Heart right ventricle (tissue), 16 donors: ENCODE results near the gene EDNRB. TPM values are rescaled to one million over a fixed set of nuclear protein-coding genes. Genes with fewer than 3 reads are reported as not detected.

ENCODE experiments used
- ATAC-seq, 8 donors: fragments of 200-7000 bp; cut with Tn5 transposase; one replicate each; pipeline ENCODE4 v1.9.1; 2020; ENCODE audit warnings: mild to moderate bottlenecking in 8 of 8, moderate library complexity in 8 of 8, moderate number of reproducible peaks in 1 of 8
- DNase-seq, 2 donors: peaks; one replicate each; pipeline ENCODE4 v3.0.0-alpha.2; 2020
- H3K27ac ChIP-seq, 10 donors: fragments of 200-600 bp; sonication (generic) in 2 of 10; one replicate each; pipeline versions ENCODE4 v1.5.0 to v1.8.0; 2020 to 2022; ENCODE audit warnings: mild to moderate bottlenecking in 3 of 10
- H3K27me3 ChIP-seq, 7 donors: fragments of 200-600 bp; one replicate each; pipeline ENCODE4 v1.8.0; 2021 to 2022; ENCODE audit warnings: mild to moderate bottlenecking in 2 of 7
- H3K36me3 ChIP-seq, 9 donors: fragments of 200-600 bp; sonication (generic) in 1 of 9; one replicate each; pipeline versions ENCODE4 v1.5.0 to v1.8.0; 2020 to 2022; ENCODE audit warnings: mild to moderate bottlenecking in 2 of 9
- H3K4me1 ChIP-seq, 9 donors: fragments of 200-600 bp; sonication (generic) in 1 of 9; one replicate each; pipeline versions ENCODE4 v1.5.0 to v1.8.0; 2020 to 2022; ENCODE audit warnings: mild to moderate bottlenecking in 4 of 9
- H3K4me3 ChIP-seq, 10 donors: fragments of 200-600 bp; sonication (generic) in 2 of 10; one replicate each; pipeline versions ENCODE4 v1.5.0 to v1.8.0; 2020 to 2022; ENCODE audit warnings: mild to moderate bottlenecking in 7 of 10, moderate library complexity in 2 of 10
- H3K9me3 ChIP-seq, 11 donors: fragments of 200-600 bp in 10 of 11; sonication (generic) in 2 of 11; one replicate each; pipeline versions ENCODE4 v1.5.0 to v1.8.0; 2013 to 2022; ENCODE audit warnings: mild to moderate bottlenecking in 2 of 11, control low read depth in 1 of 11, moderate library complexity in 1 of 11
- WGBS, 2 donors: extraction: QIAGEN DNeasy Blood & Tissue Kit; methylation state at CpG; one replicate each; pipeline ENCODE4 v1.1.7; 2013; ENCODE audit warnings: inconsistent platforms in 1 of 2; 5-methylcytosine and 5-hydroxymethylcytosine counted together
- intact Hi-C, 10 donors: fragments of 100-400 bp; cut with DNase I; formaldehyde crosslinking; loops; one replicate each; pipeline versions ENCODE4 v1.11.1 to v1.14.2; 2022
- polyA plus RNA-seq, 2 donors: library from polyadenylated mRNA; stranded (reverse); fragments of 200-250 nt; gene quantifications; one replicate each; pipeline ENCODE4 v1.2.3, GENCODE V29; 2013
- total RNA-seq, 10 donors: library from RNA; stranded (reverse); fragmentation: NEBNext Ultra II Directional in 3 of 10; extraction: Animal tissue kit (Norgen Biotek cat#: 25700) in 3 of 10; gene quantifications; one replicate each; pipeline versions ENCODE4 v1.2.1 to v1.2.4, GENCODE V29; 2021 to 2023
- TF ChIP-seq, protein P1 (sequence below), 9 donors: fragments of 200-600 bp; sonication (generic) in 2 of 9; IDR thresholded peaks; one replicate each; pipeline versions ENCODE4 v1.5.0 to v1.8.0; 2021 to 2022; ENCODE audit warnings: antibody characterized with exemption in 9 of 9, mild to moderate bottlenecking in 5 of 9, moderate library complexity in 1 of 9
- donor health status: Arrhythmogenic right ventricular cardiomyopathy.
- donor health status: ischemic (EF 13 %, LVEDD 7.1; RV severe dilation, severe dysfunction).
- donor health status: healthy with polysubstance abuse.
- donor health status: DM: no; HTN: yes; CAD: no.
- donor health status: DM: no; HTN: no; CAD: no.
- donor health status: ischemic (EF 25% LVEDD 6.9; RV normal size, moderate dysfunction).
- donor health status: ischemic (EF 25% LVEDD 5.7; RV mildly dilated, moderate dysfunction).
- donor health status: healthy.
- donor health status: DM: yes; HTN: yes; CAD: no.
- donor health status: Ischemic cardiomyopathy.
- donor health status: ischemic (EF 35%, LVEDD 5.7; RV mildly dilated, moderate dysfunction).
- donor health status: nonischemic (EF 11% LVEDD 7.7; RV severe dilation, severe dysfunction).
- donor health status: DM: yes; HTN: yes; CAD: no.
- donor health status: PGD.
- donor health status: ischemic (EF 29% LVEDD 5.4; RV normal size, mild dysfunction).
- donor health status: nonischemic (EF 23%, LVEDD 6.1; RV moderate dilation, normal function).

The EDNRB gene
- total and polyA plus RNA-seq, 12 donors = 9.3 to 61.9 (median 19.9) TPM

DNA sequence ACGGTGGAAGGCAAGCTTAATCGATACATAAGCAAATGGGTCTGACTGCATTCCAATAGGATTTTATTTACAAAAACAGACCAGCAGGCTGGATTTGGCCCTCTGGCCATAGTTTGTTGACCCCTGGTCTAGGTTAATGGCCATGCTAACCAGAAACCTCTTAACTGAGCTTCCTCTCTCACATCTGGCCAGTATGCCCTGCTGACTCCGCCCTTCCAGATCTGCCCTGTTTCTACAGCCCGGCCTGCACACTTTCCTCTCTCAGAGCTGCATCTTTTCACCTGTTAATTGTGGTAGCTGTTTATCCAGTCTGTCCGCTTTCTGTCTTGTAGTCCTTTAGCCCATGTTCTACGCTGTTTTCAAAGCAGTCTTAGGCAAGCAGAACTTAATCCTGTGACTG is 25.6 kb downstream of the EDNRB start:
- TF ChIP-seq, protein P1, sequence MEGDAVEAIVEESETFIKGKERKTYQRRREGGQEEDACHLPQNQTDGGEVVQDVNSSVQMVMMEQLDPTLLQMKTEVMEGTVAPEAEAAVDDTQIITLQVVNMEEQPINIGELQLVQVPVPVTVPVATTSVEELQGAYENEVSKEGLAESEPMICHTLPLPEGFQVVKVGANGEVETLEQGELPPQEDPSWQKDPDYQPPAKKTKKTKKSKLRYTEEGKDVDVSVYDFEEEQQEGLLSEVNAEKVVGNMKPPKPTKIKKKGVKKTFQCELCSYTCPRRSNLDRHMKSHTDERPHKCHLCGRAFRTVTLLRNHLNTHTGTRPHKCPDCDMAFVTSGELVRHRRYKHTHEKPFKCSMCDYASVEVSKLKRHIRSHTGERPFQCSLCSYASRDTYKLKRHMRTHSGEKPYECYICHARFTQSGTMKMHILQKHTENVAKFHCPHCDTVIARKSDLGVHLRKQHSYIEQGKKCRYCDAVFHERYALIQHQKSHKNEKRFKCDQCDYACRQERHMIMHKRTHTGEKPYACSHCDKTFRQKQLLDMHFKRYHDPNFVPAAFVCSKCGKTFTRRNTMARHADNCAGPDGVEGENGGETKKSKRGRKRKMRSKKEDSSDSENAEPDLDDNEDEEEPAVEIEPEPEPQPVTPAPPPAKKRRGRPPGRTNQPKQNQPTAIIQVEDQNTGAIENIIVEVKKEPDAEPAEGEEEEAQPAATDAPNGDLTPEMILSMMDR (IDR thresholded peaks at IDR 0.05) = no peak
- intact Hi-C loops = loop anchor here in 2 of 10 donors (10.0 kb wide), 1 partner anchor 108 kb away; no protein-coding TSS in a partner anchor
- Histone ChIP-seq H3K27ac (no peak overlapping the region), H3K36me3 (no peaks in the 10 kb centered on the region), H3K4me1 (peaks cover 0 to 41% (median 26%) of the 10 kb centered on the region in 9 donors), H3K27me3 (no peaks in the 10 kb centered on the region), H3K9me3 (no peaks in the 10 kb centered on the region), H3K4me3 (no peak overlapping the region)
- no peak for DNase-seq
- no peak for ATAC-seq
- WGBS, 2 donors = 96 to 98% methylated on average over 6 of the region's 6 CpGs

DNA sequence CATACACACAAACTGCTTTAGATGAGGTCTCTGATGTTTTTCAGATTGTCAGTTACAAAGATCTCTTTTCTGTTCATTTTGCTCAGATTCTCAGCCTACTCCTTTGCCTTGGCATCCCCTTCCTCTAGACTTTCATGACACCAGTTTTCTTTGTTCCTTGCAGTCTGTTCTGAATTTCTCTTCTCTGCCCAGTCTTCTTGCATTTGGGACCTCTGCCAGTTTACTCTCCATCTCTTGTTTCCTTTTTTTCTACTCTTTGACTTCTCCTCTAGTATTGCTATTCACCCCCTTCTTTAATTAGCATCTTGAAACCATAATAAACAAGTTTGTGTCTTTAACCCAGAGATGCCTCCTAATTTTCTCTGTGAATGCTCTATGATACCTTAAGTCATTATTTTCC is 26.1 kb downstream of the EDNRB start:
- no peak overlapping the region for H3K4me3 ChIP-seq
- peaks cover 0 to 35% (median 24%) of the 10 kb centered on the region in 9 donors for H3K4me1 ChIP-seq
- H3K9me3 ChIP-seq = no peaks in the 10 kb centered on the region
- H3K27ac ChIP-seq = no peak overlapping the region
- intact Hi-C loops = loop anchor here in 2 of 10 donors (10.0 kb wide), 1 partner anchor 108 kb away; no protein-coding TSS in a partner anchor
- DNase-seq (no peak), ATAC-seq (no peak)
- no peaks in the 10 kb centered on the region for H3K36me3 ChIP-seq
- TF ChIP-seq, protein P1 (IDR thresholded peaks at IDR 0.05) = no peak
- H3K27me3 ChIP-seq = no peaks in the 10 kb centered on the region

DNA sequence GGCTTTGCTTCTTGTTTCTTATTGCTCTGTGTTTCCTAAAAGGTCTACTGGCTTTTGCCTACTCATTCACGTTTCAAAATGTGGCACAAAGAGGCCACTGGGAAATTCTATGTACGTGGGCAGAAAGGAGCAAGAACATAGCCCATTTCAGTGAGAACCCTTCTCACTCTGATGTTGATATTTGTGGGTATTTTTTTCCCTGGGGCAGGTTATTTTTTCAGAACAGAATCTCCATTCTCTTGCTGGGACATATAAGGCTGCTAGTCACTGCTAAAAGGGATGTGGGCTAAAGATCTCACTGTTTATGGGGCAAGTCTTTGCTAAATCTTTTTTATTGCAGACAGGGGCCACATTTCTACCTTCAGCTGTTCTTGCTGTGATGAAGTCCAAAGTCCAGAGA is 27.1 kb downstream of the EDNRB start:
- no peak for DNase-seq
- H3K27me3 ChIP-seq = no peaks in the 10 kb centered on the region
- WGBS, 2 donors = 78 to 80% methylated on average over 2 of the region's 2 CpGs

DNA sequence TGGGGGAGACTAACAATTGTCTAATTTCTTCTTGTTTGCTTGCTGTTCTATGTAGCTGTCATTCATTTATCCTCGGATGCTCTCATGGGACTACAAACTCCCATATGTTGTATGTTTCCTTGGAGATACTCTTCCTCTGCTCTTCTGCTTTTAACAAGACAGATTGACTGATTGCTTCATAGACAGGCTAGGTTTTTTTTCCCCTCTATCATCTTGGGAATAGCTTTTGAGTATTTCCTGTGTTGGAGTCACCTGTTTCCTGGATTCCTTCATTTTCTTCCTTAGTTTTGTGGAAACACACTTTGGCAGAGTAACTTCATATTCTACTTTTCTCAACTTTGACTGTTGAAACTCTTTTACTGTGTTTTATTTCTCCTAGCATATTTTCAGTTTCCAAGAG is 27.6 kb downstream of the EDNRB start:
- WGBS, 2 donors = 43 to 50% methylated on average over 1 of the region's 1 CpG
- H3K4me1 ChIP-seq = peaks cover 0 to 23% (median 13%) of the 10 kb centered on the region in 9 donors
- H3K4me3 ChIP-seq = no peak overlapping the region
- H3K27ac ChIP-seq = peak overlapping the region in 1 of 10 donors; percentile 5
- intact Hi-C loops = loop anchor here in 2 of 10 donors (10.0 kb wide), 1 partner anchor 106 kb away; no protein-coding TSS in a partner anchor
- DNase-seq (no peak), ATAC-seq (no peak)
- no peaks in the 10 kb centered on the region for H3K36me3 ChIP-seq
- H3K27me3 ChIP-seq = no peaks in the 10 kb centered on the region
- H3K9me3 ChIP-seq = no peaks in the 10 kb centered on the region
- TF ChIP-seq, protein P1 (IDR thresholded peaks at IDR 0.05) = no peak

More for the DNA sequence above, 27.1 kb downstream of the EDNRB start:
- H3K9me3 ChIP-seq = no peaks in the 10 kb centered on the region
- H3K27ac ChIP-seq = peak overlapping the region in 1 of 10 donors; percentile 5
- ATAC-seq = no peak
- no peak overlapping the region for H3K4me3 ChIP-seq
- H3K4me1 ChIP-seq = peaks cover 0 to 26% (median 16%) of the 10 kb centered on the region in 9 donors
- intact Hi-C loops = loop anchor here in 2 of 10 donors (10.0 kb wide), 1 partner anchor 107 kb away; no protein-coding TSS in a partner anchor
- TF ChIP-seq, protein P1 (IDR thresholded peaks at IDR 0.05) = no peak
- no peaks in the 10 kb centered on the region for H3K36me3 ChIP-seq
